ENCODE measurements around the gene CAV2. TPM values are rescaled to one million over a fixed set of nuclear protein-coding genes. Genes with fewer than 3 reads are reported as not detected.
"Not testable (repeated sequence)": the region's sequence is repeated elsewhere in the genome, so short reads cannot be mapped to it uniquely, and the experiment has no call there.

CAV2 gene
- total RNA-seq, 4 donors from 2014 or later = 144 to 204 (median 164) TPM

DNA sequence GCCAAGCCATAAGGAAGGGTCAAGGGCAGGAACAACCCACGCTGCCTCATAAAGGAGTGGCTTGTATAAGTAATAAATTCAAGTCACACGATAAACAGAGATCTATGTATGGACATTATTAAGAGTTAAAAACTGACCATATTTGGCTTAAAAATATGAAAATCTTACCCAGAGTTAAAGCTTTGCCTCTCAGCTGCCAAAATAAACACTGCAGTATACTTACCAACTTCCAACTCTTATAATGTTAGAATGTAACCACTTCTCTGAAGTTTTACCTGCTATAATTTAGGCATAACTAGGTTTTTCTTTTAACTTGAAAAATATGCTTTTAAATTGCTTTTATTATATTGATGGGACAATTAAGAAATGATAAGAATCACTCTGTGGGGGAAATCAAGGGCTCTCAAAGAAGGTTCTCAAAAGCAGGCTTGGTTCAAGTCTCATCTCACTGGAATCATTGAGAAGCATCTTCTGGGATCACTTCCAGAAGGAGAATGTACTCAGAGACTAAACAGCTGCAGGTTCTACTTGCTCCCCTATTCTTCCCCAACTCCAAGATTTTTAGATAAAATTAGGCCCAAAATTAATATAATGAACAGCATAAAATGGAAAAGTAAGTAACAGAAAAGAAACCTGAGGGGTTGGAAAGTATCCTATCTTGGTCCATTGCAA is 16.1 kb upstream of the CAV2 start:
- ATAC-seq (ENCODE audit: low FRiP score) (no peak), DNase-seq (ENCODE audit: low spot score) (no peak)
- TF ChIP-seq, protein P1, sequence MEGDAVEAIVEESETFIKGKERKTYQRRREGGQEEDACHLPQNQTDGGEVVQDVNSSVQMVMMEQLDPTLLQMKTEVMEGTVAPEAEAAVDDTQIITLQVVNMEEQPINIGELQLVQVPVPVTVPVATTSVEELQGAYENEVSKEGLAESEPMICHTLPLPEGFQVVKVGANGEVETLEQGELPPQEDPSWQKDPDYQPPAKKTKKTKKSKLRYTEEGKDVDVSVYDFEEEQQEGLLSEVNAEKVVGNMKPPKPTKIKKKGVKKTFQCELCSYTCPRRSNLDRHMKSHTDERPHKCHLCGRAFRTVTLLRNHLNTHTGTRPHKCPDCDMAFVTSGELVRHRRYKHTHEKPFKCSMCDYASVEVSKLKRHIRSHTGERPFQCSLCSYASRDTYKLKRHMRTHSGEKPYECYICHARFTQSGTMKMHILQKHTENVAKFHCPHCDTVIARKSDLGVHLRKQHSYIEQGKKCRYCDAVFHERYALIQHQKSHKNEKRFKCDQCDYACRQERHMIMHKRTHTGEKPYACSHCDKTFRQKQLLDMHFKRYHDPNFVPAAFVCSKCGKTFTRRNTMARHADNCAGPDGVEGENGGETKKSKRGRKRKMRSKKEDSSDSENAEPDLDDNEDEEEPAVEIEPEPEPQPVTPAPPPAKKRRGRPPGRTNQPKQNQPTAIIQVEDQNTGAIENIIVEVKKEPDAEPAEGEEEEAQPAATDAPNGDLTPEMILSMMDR (IDR thresholded peaks at IDR 0.05) = no peak

DNA sequence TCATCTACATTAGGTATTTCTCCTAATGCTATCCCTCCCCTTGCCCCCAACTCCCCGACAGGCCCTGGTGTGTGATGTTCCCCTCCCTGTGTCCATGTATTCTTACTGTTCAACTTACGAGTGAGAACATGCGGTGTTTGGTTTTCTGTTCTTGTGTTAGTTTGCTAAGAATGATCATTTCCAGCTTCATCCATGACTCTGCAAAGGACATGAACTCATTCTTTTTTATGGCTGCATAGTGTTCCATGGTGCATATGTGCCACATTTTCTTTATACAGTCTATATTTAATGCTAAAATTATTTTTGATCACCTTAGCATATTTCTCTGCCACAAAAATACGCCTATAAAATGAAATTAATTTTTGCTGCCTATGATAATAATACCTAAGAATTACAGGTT is 15.1 kb upstream of the CAV2 start:
- DNase-seq (ENCODE audit: low spot score); ATAC-seq (ENCODE audit: low FRiP score): not testable (repeated sequence)

DNA sequence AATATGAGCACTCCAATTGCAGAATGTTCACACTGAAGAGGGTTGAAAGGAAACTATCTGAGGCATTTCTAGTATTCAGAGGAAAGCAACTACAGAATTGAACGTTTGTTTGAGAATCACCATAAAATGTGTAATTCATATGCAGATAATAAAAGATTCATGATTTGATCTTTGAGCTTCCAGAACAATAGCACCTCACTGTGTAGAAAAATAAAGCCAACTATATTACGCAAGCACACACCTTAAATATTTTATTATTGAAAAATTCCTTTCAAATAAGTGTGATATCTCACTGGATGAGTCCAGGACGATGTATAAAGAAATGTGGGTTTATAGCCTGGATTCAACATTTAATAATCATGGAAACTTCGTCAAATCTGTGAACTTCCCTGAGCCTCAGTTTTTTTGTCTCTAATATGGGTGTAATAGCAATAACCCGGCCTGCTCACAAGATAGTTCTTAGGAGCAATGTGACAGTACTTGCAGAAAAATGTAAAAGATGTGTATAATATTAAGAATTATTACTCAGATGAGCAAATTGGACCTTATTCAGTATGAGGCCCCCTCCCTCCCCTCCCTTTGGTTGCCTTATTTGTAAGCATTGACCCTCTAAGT is 11.5 kb upstream of the CAV2 start:
- DNase-seq (ENCODE audit: low spot score) = no peak
- TF ChIP-seq, protein P1 (IDR thresholded peaks at IDR 0.05) = no peak
- no peak for ATAC-seq (ENCODE audit: low FRiP score)

DNA sequence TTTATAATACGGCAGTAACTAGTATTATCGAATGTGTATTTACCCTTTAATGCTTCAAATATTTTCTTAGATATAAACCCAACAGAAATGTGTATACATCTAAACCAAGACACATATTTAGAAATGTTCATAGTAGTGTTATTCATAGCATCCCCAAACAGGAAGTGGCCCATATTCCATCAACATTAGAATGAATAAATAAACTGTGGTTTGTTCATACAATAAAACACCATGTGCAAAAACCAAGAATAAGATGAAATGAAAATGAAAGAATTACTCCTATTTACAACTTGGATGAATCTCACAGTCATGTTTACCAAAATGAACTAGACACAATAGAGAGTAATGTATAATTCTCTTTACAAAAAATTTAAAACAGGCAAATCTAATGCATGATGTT is 9.2 kb upstream of the CAV2 start:
- DNase-seq (ENCODE audit: low spot score) = no peak
- TF ChIP-seq, protein P1 (IDR thresholded peaks at IDR 0.05) = no peak
- no peak for ATAC-seq (ENCODE audit: low FRiP score)

DNA sequence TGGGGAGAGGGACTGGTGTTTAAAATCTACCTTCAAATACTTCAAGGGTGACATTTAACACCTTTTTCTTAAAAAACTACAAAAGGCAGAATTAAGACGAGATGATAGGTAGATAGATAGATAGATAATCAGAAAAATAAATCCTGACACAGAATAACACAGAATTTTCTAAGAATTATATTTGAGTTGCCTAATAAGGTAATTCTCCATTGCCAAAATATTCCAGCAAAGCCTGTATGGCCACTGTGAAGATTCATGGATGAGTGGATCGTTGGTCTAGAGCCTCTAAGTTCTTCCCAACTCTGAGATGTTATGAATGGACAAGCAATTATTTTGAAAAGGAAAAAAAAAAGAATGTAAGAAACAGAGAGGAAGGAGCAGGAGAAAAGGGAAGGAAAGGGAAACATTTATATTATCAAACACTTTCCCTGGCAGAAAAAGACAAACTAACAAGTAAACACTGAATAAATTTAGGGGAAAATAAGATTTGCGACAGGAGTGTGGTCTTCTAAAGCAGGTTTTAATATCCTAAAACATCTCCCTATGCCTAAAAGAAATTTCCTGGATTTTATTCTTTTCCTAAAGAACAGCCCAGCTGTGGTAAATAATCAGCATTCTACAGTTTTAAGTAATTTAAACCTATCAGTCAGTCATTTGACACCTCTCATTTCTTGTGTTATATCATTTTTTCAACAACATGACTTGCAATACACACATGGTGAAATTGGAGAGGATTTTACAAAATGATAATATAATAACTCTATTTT is 7.5 kb upstream of the CAV2 start:
- TF ChIP-seq, protein P1 (IDR thresholded peaks at IDR 0.05) = no peak
- no peak for DNase-seq (ENCODE audit: low spot score)
- no peak for ATAC-seq (ENCODE audit: low FRiP score)

DNA sequence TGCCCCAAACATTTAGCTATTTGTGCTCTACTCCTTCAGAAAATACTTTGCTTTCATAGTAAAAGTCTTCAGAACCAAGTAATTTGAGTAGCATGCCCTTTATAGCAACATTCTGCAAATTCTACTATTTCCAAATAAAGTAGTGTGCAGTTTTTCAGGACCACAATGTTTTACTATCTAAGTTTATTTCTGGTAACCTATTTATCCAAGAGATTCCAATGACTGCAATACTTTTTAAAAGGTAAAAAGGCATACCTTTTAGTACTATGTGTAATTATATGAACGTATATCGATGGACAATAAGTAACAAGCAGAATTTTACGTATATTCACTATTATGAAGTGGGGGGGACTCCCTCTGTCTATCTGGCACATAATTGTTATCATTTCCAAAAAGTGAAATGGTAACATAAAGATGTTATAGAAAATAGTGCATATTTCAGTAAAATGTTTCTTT is 6.9 kb upstream of the CAV2 start:
- no peak for ATAC-seq (ENCODE audit: low FRiP score)
- TF ChIP-seq, protein P1 (IDR thresholded peaks at IDR 0.05) = no peak
- DNase-seq (ENCODE audit: low spot score) = no peak

DNA sequence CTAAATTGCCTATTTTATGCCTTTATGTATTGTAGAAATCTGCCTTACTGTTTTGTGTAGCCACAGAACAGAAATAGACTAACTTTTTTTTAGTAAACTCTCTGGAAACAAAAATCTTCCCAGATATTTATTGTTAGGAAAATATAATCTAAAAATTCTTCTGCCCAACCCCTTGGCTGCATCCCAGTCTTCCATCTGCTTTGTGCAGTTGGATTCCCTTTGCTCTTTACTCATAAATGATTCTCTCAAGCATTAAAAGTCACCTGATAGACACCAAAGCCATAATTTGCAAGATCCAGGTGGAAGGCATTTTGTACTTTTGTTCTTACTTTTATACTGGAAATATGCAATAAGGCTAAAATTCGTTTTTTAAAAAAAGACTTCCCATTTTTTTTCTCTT is 6.1 kb upstream of the CAV2 start:
- ATAC-seq (ENCODE audit: low FRiP score) (no peak), DNase-seq (ENCODE audit: low spot score) (no peak)
- TF ChIP-seq, protein P1 (IDR thresholded peaks at IDR 0.05) = no peak

All from omental fat pad (tissue), 4 donors.